Measurements from ENCODE around the gene G2E3.
A peak's percentile ranks its signal among the peaks of the same experiment; 100 is the strongest.
"Not testable (repeated sequence)": the region's sequence is repeated elsewhere in the genome, so short reads cannot be mapped to it uniquely, and the experiment has no call there.

G2E3 gene

DNA sequence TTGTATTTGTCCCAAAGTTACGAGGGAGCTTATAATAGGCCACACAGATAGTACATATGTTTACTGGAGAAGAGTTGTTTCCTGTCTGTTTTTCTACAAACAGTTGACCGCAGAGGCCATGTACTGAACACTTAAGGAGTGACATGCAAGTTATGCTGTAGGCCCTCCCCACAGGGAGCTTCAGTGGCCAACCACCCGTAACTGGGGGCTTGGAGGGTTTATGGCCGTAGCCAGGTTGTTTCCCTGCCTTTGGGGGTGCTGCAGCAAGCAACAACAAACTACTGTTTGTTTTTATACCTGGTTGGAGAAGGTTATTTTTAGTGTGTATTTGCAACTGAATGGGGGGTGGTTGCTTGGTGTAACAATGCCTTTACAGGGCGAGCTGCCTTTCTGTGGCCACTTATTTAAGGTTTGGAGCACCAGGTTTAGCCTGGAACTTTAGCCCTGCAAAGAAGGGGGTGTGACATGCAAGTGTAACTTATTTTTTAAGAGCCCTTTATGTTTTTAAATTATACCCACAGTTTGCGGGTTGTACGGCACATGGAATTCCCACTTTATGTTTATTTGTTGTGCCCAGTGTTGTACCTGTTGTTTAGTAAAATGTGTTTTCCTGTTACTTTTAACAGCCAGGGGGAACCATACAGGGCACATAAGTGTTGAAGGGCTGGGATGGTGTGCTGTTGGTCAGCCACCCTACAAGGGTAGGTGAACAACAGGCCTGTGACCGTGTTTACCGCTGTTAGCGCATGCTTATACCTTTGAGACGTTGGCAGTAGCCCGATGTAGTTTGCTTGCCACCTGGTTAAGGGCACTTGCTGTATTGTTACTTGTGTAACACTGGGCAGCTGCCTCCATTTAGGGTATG, 29.9 kb upstream of the G2E3 start:
- H3K27me3 ChIP-seq (ENCODE audit: control insufficient read depth in 5 of 5, insufficient read depth in 4 of 5, low read length in 5 of 5) = no peaks in the 10 kb centered on the region
- no peaks in the 10 kb centered on the region for H3K4me1 ChIP-seq (ENCODE audit: control insufficient read depth in 5 of 5, insufficient read depth in 5 of 5, low read length in 5 of 5)
- H3K9me3 ChIP-seq (ENCODE audit: control insufficient read depth in 5 of 5, low read length in 5 of 5) = no peaks in the 10 kb centered on the region
- no peak overlapping the region for H3K27ac ChIP-seq (ENCODE audit: low read depth, low read length)
- H3K36me3 ChIP-seq (ENCODE audit: control insufficient read depth in 5 of 5, insufficient read depth in 5 of 5, low read length in 5 of 5) = no peaks in the 10 kb centered on the region
- no peak overlapping the region for H3K4me3 ChIP-seq (ENCODE audit: low read depth in 1 of 5, low read length in 5 of 5)
- H3K9ac ChIP-seq (ENCODE audit: low read length in 5 of 5) = no peak overlapping the region

DNA sequence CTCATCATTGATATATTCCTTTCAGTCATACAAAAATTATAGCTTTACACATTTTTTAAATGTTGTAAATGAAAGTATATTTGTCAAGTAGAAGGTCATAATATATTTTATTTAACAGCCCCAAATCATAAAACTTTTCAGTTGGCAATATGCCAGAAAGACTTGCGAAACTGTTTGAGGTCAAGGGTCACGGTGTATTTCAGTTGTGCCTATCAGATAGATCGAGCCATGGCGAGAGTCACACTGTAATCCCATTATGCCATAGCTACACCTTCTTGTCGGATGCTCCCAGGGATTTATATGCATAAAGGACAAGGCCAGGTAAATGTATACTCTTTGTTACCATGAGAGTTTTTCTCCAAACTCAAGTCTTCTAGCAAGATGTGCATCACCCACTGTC, 26.7 kb upstream of the G2E3 start:
- Histone ChIP-seq H3K27ac (ENCODE audit: low read depth, low read length) (no peak overlapping the region), H3K27me3 (ENCODE audit: control insufficient read depth in 5 of 5, insufficient read depth in 4 of 5, low read length in 5 of 5) (no peaks in the 10 kb centered on the region), H3K4me3 (ENCODE audit: low read depth in 1 of 5, low read length in 5 of 5) (no peak overlapping the region), H3K4me1 (ENCODE audit: control insufficient read depth in 5 of 5, insufficient read depth in 5 of 5, low read length in 5 of 5) (no peaks in the 10 kb centered on the region), H3K36me3 (ENCODE audit: control insufficient read depth in 5 of 5, insufficient read depth in 5 of 5, low read length in 5 of 5) (no peaks in the 10 kb centered on the region), H3K9me3 (ENCODE audit: control insufficient read depth in 5 of 5, low read length in 5 of 5) (no peaks in the 10 kb centered on the region), H3K9ac (ENCODE audit: low read length in 5 of 5) (no peak overlapping the region)

DNA sequence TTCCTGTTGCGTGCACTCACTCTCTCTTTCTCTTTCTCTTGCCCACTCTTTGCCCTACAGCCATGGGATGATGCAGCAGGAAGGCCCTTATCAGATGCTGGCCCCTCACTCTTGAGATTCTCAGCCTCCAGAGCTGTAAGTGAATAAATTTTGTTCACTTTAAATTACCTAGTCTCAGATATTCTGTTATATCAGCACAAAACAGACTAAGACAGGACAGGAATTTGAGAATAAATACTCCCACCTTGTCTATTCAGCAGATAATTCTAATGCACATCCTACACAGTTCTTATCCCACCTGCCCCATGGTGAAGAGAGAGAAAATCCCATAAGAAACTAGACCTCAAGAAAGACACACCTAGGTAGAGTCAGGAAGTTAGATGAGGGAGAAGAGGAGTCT, 25.8 kb upstream of the G2E3 start:
- no peak overlapping the region for H3K9ac ChIP-seq (ENCODE audit: low read length in 5 of 5)
- H3K27me3 ChIP-seq (ENCODE audit: control insufficient read depth in 5 of 5, insufficient read depth in 4 of 5, low read length in 5 of 5) = no peaks in the 10 kb centered on the region
- H3K4me3 ChIP-seq (ENCODE audit: low read depth in 1 of 5, low read length in 5 of 5) = no peak overlapping the region
- no peak overlapping the region for H3K27ac ChIP-seq (ENCODE audit: low read depth, low read length)
- no peaks in the 10 kb centered on the region for H3K36me3 ChIP-seq (ENCODE audit: control insufficient read depth in 5 of 5, insufficient read depth in 5 of 5, low read length in 5 of 5)
- H3K4me1 ChIP-seq (ENCODE audit: control insufficient read depth in 5 of 5, insufficient read depth in 5 of 5, low read length in 5 of 5) = no peaks in the 10 kb centered on the region
- H3K9me3 ChIP-seq (ENCODE audit: control insufficient read depth in 5 of 5, low read length in 5 of 5) = no peaks in the 10 kb centered on the region

DNA sequence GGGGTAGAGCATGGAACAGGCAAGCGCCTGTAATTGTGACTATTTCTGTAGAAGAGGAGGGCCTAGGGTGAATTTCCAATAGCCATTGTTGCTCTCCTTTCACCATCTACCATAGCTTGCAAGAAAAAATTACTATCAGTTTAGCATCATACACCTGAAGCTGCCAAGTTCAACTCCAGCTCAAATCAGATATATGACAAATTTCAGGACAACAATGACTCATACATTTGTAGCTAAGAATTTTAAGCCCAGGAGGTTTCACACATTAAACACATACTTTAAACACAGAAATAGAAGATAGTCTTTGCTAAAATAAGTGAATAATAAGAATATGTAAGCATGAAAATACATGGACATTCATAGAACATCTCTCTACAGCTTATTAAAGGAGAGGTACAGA, 17.6 kb upstream of the G2E3 start:
- Histone ChIP-seq H3K36me3 (ENCODE audit: control insufficient read depth in 5 of 5, insufficient read depth in 5 of 5, low read length in 5 of 5) (no peaks in the 10 kb centered on the region), H3K9ac (ENCODE audit: low read length in 5 of 5) (no peak overlapping the region), H3K4me3 (ENCODE audit: low read depth in 1 of 5, low read length in 5 of 5) (no peak overlapping the region), H3K27ac (ENCODE audit: low read depth, low read length) (no peak overlapping the region), H3K9me3 (ENCODE audit: control insufficient read depth in 5 of 5, low read length in 5 of 5) (peaks cover 0 to 3% (median 0%) of the 10 kb centered on the region in 5 donors), H3K4me1 (ENCODE audit: control insufficient read depth in 5 of 5, insufficient read depth in 5 of 5, low read length in 5 of 5) (no peaks in the 10 kb centered on the region), H3K27me3 (ENCODE audit: control insufficient read depth in 5 of 5, insufficient read depth in 4 of 5, low read length in 5 of 5) (no peaks in the 10 kb centered on the region)

DNA sequence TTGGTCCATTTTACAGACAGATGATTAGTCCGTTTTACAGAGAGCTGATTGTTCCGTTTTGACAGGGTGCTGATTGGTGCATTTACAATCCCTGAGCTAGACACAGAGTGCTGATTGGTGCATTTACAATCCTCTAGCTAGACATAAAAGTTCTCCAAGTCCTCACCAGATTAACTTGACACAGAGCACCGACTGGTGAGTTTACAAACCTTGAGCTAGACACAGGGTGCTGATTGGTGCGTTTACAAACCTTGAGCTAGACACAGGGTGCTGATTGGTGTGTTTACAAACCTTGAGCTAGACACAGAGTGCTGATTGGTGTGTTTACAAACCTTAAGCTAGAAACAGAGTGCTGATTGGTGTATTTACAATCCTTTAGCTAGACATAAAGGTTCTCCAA, 12.2 kb upstream of the G2E3 start:
- H3K4me1 ChIP-seq (ENCODE audit: control insufficient read depth in 5 of 5, insufficient read depth in 5 of 5, low read length in 5 of 5); H3K36me3 ChIP-seq (ENCODE audit: control insufficient read depth in 5 of 5, insufficient read depth in 5 of 5, low read length in 5 of 5); H3K4me3 ChIP-seq (ENCODE audit: low read depth in 1 of 5, low read length in 5 of 5); H3K27me3 ChIP-seq (ENCODE audit: control insufficient read depth in 5 of 5, insufficient read depth in 4 of 5, low read length in 5 of 5); H3K9me3 ChIP-seq (ENCODE audit: control insufficient read depth in 5 of 5, low read length in 5 of 5); H3K9ac ChIP-seq (ENCODE audit: low read length in 5 of 5); H3K27ac ChIP-seq (ENCODE audit: low read depth, low read length): not testable (repeated sequence)

DNA sequence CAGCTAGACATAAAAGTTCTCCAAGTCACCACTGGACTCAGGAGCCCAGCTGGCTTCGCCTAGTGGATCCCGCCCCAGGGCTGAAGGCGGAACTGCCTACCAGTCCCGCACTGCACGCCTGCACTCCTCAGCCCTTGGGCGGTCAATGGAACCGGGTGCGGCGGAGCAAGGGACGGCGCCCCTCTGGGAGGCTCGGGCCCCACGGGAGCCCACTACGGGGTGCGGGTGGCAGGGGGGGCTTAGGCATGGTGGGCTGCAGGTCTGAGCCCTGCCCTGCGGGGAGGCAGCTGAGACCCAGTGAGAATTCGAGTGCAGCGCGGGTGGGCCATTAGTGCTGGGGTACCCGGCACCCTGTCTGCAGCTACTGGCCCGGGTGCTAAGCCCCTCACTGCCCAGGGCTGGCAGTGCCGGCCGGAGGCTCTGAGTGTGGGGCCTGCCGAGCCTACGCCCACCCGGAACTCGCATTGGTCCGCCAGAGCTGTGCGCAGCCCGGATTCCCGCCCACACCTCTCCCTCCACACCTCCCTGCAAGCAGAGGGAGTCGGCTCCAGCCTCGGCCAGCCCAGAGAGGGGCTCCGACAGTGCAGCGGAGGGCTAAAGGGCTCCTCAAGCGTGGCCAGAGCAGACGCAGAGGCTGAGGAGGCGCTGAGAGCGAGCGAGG, 11.4 kb upstream of the G2E3 start:
- H3K9ac ChIP-seq (ENCODE audit: low read length in 5 of 5) = no peak overlapping the region
- H3K27me3 ChIP-seq (ENCODE audit: control insufficient read depth in 5 of 5, insufficient read depth in 4 of 5, low read length in 5 of 5) = no peaks in the 10 kb centered on the region

DNA sequence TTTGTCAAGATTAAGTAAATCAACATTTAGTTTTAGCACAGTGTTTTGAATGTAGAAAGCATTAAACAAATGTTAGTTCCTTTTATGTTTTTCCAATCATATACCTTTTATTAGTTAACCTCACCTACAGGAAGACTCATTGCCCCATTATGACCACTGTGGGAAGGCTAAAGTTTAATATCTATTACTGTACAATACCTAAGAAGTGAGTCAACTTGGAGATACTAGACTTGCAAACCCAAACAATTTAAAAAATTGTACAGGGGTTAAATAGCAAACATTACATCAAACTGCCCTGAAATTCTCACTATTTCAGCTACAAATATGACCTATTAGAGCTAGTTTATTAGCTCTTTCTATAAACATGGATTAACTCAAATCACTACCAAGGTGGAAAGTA, 8.6 kb upstream of the G2E3 start:
- Histone ChIP-seq H3K27ac (ENCODE audit: low read depth, low read length) (no peak overlapping the region), H3K27me3 (ENCODE audit: control insufficient read depth in 5 of 5, insufficient read depth in 4 of 5, low read length in 5 of 5) (no peaks in the 10 kb centered on the region)

More for the DNA sequence above, 11.4 kb upstream of the G2E3 start:
- H3K27ac ChIP-seq (ENCODE audit: low read depth, low read length) = no peak overlapping the region
- H3K9me3 ChIP-seq (ENCODE audit: control insufficient read depth in 5 of 5, low read length in 5 of 5) = peaks cover 0 to 3% (median 0%) of the 10 kb centered on the region in 5 donors
- H3K4me3 ChIP-seq (ENCODE audit: low read depth in 1 of 5, low read length in 5 of 5) = no peak overlapping the region
- no peaks in the 10 kb centered on the region for H3K36me3 ChIP-seq (ENCODE audit: control insufficient read depth in 5 of 5, insufficient read depth in 5 of 5, low read length in 5 of 5)
- H3K4me1 ChIP-seq (ENCODE audit: control insufficient read depth in 5 of 5, insufficient read depth in 5 of 5, low read length in 5 of 5) = no peaks in the 10 kb centered on the region

DNA sequence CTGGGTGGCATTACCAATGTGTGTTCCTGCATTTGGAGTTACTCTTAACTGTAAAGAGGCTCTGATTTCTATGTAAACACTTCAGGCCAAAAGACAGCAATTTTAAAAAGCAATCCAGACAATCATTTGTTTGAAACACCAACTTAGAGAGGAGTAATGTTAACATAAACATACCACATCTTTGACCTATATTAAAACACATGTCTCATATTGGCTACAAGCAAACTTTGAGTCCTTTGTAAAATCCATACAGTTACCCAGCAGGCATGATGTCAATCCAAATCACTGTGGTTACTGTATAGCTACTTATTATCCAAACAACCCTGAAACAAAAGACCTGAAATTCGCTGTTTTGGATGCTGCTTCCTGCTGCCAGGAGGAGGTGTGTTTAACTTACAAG, 7.5 kb upstream of the G2E3 start:
- Histone ChIP-seq H3K27me3 (ENCODE audit: control insufficient read depth in 5 of 5, insufficient read depth in 4 of 5, low read length in 5 of 5) (no peaks in the 10 kb centered on the region), H3K9ac (ENCODE audit: low read length in 5 of 5) (no peak overlapping the region), H3K4me1 (ENCODE audit: control insufficient read depth in 5 of 5, insufficient read depth in 5 of 5, low read length in 5 of 5) (no peaks in the 10 kb centered on the region), H3K4me3 (ENCODE audit: low read depth in 1 of 5, low read length in 5 of 5) (no peak overlapping the region), H3K9me3 (ENCODE audit: control insufficient read depth in 5 of 5, low read length in 5 of 5) (no peaks in the 10 kb centered on the region), H3K27ac (ENCODE audit: low read depth, low read length) (no peak overlapping the region), H3K36me3 (ENCODE audit: control insufficient read depth in 5 of 5, insufficient read depth in 5 of 5, low read length in 5 of 5) (no peaks in the 10 kb centered on the region)

More for the DNA sequence above, 8.6 kb upstream of the G2E3 start:
- peaks cover 0 to 3% (median 0%) of the 10 kb centered on the region in 5 donors for H3K9me3 ChIP-seq (ENCODE audit: control insufficient read depth in 5 of 5, low read length in 5 of 5)
- H3K36me3 ChIP-seq (ENCODE audit: control insufficient read depth in 5 of 5, insufficient read depth in 5 of 5, low read length in 5 of 5) = no peaks in the 10 kb centered on the region
- H3K9ac ChIP-seq (ENCODE audit: low read length in 5 of 5) = no peak overlapping the region
- no peak overlapping the region for H3K4me3 ChIP-seq (ENCODE audit: low read depth in 1 of 5, low read length in 5 of 5)
- no peaks in the 10 kb centered on the region for H3K4me1 ChIP-seq (ENCODE audit: control insufficient read depth in 5 of 5, insufficient read depth in 5 of 5, low read length in 5 of 5)

DNA sequence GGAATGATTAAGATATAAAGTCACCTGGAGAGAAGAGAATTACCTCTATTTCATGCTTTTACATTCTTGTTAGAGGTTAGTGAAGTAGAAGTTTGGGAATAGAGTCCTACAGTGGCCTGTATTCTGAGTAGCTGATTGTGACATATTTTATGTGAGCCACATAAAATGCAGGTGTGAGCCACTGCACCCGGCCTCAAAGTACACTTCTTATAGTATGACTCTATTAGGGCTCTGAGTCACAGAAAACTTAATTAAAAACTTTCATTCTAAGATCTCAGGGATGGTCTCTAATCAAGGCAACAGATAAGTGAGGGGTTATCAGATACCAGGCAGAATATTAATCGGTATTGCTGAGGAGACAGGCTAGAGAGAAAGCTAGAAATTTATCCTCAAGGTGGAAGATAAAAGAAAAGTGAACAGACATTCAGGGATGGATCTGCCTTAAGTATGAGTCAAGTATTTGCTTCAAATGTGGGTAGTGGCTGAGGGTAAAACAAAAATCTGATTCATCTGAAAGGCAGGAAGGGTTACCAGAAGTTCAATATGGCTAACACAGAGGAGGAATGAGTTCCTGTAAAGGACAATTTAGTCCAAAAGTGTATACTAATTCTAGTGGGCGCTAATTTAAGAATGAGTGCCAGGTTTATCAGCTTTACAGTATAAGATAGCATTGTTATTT, 5.5 kb upstream of the G2E3 start:
- Histone ChIP-seq H3K27ac (ENCODE audit: low read depth, low read length) (no peak overlapping the region), H3K27me3 (ENCODE audit: control insufficient read depth in 5 of 5, insufficient read depth in 4 of 5, low read length in 5 of 5) (no peaks in the 10 kb centered on the region), H3K4me1 (ENCODE audit: control insufficient read depth in 5 of 5, insufficient read depth in 5 of 5, low read length in 5 of 5) (peaks cover 0 to 4% (median 3%) of the 10 kb centered on the region in 5 donors), H3K9me3 (ENCODE audit: control insufficient read depth in 5 of 5, low read length in 5 of 5) (no peaks in the 10 kb centered on the region), H3K36me3 (ENCODE audit: control insufficient read depth in 5 of 5, insufficient read depth in 5 of 5, low read length in 5 of 5) (no peaks in the 10 kb centered on the region), H3K4me3 (ENCODE audit: low read depth in 1 of 5, low read length in 5 of 5) (no peak overlapping the region), H3K9ac (ENCODE audit: low read length in 5 of 5) (no peak overlapping the region)

DNA sequence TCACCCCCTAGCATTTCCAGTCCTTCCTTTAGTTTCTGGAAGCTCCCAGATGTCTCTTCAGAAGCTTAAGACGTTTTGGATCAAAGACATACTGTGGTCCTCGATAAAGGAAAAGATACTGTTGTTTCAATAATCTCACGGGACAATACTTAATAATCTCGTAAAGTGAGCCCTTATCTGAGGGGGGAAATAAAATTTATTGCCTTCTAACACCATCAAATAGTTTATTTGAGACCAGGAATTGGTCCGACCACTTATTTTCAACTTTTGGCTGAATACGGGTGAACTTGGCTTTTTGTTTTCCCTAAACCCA, 640 bp upstream of the G2E3 start:
- Histone ChIP-seq H3K4me3 (ENCODE audit: low read depth in 1 of 5, low read length in 5 of 5) (peak overlapping the region; percentile 83 to 98 (median 97)), H3K27me3 (ENCODE audit: control insufficient read depth in 5 of 5, insufficient read depth in 4 of 5, low read length in 5 of 5) (no peaks in the 10 kb centered on the region), H3K9me3 (ENCODE audit: control insufficient read depth in 5 of 5, low read length in 5 of 5) (no peaks in the 10 kb centered on the region), H3K4me1 (ENCODE audit: control insufficient read depth in 5 of 5, insufficient read depth in 5 of 5, low read length in 5 of 5) (peaks cover 0 to 22% (median 20%) of the 10 kb centered on the region in 5 donors), H3K36me3 (ENCODE audit: control insufficient read depth in 5 of 5, insufficient read depth in 5 of 5, low read length in 5 of 5) (no peaks in the 10 kb centered on the region), H3K27ac (ENCODE audit: low read depth, low read length) (peak overlapping the region; percentile 77), H3K9ac (ENCODE audit: low read length in 5 of 5) (peak overlapping the region; percentile 92 to 96 (median 94))
